GM19351 (cell line): Measurements from ENCODE around the gene SAP30.

ENCODE experiments used
- ATAC-seq: cut with Tn5 transposase; IDR thresholded peaks from one replicate; pipeline ENCODE4 v1.9.1; 2021; ENCODE audit warnings: mild to moderate bottlenecking, moderate library complexity; ENCODE audit not compliant: unreplicated experiment

SAP30 gene

DNA sequence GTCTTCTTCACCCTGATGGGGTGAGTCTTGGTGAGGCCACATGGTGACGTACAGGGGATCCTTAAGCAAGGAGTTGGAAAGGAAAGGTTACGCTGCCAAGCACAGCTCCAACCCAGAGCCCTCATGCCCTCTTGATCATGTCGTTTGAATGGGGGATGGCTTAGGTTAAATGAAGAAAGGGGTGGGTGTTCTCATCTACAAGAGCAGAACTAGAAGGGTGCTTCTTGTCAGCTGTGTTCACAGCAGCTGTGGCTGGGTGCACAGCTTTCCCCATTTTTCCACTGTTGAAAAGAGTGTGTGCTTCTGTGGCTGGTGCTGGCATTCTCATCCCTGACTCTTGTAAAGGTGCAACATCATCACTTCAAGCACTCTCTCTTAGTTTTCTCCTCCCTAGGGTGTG, 43.7 kb downstream of the SAP30 start:
- no peak for ATAC-seq

DNA sequence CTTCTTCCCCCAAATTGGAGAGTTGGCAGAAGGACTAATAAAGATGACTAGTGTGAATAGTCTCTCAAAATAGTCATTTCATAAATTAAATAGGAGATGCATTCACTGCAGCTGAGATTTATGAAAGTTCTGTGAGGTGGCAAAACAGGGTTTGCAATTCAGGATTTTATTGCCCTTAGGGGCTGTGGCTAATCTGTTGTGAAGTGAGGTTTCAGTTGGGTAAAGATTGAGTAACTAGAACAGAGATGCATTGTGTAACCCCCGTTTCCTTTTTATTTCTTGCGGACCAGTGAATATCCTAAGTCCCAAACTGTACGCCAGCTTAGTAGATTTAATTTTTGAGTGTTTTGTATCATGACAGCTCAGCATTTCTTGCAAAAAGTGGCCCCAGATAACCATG, 44.3 kb downstream of the SAP30 start:
- no peak for ATAC-seq

DNA sequence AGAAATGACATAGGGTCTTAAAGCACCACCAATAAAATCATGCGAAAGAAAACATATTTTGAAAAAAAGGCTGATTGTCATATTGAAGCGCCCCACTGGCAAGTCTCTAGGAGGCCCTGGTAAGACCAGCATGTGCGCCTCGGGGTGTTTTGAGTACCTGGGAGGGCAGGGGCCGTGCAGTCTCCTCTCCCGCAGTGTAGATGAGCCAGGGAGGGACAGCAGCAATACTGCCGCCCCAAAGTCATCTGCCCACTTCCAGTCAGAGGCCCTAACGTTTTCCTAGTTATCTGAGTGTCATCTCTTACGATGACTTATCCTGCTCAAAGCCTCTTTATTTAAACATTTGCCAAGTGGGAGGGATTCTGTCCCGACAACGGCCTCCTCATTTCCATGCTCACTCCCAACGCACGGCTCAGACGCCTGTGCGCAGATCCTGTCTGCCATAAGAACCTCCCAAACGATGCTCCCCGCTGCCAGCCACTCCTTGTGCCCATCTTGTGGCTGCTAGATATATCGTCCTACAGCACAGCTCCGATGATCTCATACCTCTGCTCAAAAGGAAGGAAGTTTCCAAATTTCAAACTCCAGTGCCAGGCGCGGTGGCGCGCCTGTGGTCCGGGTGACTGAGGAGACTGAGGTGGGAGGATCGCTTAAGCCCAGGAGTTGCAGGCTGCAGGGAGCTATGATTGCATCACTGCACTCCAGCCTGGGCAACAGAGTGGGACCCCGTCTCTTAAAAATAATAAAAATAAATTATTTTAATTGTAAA, 45.3 kb downstream of the SAP30 start:
- no peak for ATAC-seq

DNA sequence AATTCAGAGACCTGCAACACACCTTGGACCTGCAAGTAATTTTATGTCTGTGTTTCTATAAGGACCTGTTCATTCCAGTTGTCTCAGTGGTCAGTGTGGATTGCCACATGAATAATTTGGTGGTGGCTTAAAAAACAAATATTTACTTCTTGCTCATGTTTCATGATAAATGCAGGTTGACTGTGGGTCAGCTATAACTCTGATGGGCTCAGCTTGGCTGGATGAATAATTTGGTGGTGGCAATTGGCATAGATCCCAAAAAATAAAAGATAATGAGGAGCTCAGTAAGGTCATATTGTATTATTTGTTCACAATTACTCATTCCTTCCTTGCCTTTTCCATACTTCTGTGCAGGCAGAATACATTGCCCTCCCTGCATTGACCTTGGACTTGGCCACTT, 47.1 kb downstream of the SAP30 start:
- no peak for ATAC-seq

DNA sequence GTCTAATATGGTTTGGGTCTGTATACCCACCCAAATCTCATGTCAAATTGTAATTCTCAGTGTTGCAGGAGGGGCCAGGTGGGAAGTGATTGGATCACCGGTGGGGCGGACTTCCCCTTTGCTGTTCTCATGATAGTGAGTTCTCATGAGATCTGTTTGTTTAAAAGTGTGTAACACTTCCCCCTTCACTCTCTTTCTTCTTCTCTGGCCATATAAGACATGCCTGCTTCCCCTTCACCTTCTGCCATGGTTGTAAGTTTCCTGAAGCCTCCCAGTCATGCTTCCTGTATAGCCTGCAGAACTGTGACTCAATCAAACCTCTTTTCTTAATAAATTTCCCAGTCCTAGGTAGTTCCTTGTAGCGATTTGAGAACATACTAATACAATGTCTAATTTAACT, 47.9 kb downstream of the SAP30 start:
- ATAC-seq = no peak

DNA sequence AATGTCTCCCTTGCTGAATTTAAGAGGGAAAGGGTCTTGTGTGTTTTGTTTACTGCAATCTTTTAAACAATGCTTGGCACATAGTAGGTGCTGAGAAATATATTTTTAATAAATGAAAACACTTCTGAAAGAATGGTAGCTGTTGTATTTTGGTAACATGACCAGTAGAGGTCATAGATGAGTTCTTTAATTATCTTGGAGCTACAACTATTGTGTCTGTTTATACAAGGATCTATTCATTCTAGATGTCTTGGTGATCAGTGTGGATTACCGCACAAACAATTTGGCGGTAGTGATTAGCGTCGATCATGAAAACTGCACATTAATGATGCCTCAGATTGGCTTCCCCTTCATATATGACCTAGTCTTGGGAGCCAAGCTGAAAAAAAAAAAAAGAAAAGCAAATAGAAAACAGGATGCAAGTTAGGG, 49.6 kb downstream of the SAP30 start:
- peak; percentile 58 for ATAC-seq

DNA sequence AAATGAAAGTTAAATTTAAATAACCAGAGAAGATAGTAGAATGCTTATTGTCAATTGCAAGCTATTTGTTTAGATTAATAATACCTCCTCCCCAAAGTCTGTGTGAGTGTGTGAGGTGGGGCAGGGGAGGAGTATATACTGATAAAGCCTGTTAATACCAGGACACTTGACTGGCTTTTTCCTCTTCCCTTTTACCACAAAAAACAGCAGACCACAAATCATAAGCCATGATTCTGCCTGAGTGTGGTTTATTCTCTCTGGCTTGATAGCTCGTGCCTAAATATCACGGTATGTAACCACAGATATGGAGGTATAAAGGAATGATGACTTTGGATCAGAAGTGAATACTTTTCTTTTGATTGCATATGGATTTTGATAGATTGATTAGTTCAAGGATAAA, 50.0 kb downstream of the SAP30 start:
- no peak for ATAC-seq

DNA sequence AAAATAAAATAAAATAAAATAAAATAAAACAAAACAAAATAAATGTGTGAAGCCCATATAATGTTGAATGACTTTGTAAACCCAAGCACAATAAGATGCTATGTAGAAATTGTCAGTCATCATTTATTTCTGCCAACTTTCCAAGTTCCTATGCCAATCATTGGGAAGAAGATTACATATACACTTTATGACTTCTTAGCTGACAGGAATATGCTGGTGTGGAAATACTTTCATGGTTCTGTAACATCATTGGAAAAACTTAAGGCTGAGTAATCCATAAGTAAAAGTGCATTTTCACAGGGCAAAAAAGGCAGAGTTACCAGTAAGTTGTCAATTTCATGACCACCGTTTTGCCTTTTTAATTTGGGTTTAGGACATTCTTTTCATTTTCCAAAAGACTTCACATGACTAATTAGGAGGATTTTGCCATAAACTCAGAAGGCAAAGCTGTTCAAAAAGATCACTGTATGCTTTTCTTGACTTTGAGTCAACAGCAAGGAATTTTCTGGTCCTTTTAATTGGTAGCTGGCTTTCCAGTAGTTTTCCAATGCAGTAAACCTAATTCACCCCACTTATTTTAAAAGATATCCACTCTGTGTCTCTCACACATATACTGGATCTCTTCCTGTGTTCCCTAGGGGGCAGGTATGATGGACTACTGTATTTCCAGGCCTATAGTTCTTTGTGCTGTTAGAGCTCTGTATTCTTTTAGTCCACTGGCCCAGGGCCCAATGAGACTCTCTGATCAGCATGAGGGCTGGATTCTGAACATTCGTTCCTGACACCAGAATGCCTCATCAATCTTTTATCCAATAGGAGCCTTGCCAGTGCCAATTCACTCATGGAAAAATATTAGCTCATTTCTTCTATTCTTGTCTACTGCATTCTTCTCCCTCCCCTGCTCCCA, 54.4 kb downstream of the SAP30 start:
- no peak for ATAC-seq

DNA sequence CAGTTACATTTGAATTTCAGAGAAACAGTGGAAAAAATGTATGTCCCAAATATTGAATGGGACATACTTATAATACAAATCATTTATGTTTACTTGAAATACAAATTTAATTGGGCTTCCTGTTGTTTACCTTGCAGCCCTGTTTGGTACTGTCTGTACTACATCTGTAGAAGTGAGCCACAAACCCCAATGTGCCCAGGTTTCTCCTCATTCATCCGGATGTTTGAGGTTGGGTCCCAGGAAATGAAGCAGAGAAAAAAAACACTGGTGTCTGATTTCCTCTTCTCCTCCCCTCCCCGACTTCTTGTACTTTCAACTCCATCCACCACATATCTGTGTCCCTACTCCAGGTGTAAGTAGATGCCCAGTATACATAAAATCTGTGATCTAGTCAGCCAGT, 55.3 kb downstream of the SAP30 start:
- no peak for ATAC-seq
